GM18870 (cell line): ENCODE data around the gene RAB27A.

ENCODE experiments used
- ATAC-seq: cut with Tn5 transposase; IDR thresholded peaks from one replicate; pipeline ENCODE4 v1.9.1; 2021; ENCODE audit warnings: moderate library complexity; ENCODE audit not compliant: unreplicated experiment

Gene RAB27A

DNA sequence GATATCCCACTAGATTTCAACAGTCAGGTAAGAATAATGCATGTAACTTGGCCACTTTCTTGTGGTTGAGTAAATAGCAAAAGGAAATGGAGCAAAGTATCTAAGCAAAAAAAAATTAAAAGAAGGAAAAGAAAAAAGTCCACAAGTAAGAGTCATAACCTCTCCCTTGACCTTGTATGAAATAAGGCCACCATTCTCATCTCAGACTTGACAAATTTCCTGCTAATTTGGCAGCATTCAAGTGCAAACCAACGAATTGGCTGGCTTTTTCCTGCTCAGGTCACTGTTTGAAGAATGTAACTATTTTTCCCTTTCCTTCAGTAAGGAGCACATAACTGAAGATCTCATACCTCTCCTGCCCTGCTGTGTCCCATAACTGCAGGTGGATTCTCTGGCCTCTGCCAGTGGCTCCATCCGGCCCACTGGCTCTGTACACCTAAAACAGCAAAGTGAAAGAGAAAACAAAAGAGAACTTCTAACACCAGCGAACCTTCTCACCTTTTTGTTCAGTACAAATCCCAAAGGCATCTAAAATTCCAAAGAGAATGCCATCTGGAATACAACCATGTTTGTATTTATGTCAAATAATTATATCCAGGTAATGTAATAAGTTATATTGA lies 59.5 kb downstream of the RAB27A start:
- ATAC-seq: no peak

DNA sequence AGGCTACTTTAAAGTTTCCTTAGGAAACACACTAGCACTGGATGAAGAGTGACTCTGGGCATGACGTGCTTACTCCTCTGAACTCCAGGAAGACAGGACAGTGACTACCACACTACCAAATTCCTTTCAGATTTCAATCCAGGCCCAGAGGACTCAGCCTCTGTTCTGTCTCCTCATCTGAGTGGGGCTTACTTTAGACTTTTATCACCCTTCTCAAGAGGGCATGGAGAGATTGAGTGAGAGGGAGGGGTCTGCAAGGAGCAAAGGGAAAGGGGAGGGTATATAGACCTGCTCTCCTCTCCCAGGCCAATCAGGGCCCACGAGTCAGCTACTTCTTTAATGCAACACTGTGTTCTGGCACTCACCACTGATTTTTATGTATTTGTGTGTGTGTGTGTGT lies 63.5 kb downstream of the RAB27A start:
- no peak for ATAC-seq

DNA sequence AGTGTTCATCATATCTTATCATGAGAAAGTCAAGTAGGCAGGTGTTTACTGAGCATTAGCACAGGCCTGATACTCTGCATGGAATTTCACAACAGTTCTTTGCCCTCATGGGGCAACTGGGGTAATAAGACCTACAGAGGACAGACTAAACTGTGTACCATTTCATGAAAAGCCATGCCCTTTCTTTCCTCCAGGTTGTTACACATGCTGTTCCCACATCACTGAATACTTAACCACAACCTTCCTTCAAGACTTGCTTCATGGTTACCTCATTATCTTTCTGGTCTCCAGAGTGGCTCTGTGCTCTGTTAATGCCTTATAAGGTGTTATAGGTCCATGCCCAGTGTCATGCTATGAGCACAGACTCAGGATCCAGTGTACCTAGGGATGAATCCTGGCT lies 64.7 kb downstream of the RAB27A start:
- peak; percentile 30 for ATAC-seq

DNA sequence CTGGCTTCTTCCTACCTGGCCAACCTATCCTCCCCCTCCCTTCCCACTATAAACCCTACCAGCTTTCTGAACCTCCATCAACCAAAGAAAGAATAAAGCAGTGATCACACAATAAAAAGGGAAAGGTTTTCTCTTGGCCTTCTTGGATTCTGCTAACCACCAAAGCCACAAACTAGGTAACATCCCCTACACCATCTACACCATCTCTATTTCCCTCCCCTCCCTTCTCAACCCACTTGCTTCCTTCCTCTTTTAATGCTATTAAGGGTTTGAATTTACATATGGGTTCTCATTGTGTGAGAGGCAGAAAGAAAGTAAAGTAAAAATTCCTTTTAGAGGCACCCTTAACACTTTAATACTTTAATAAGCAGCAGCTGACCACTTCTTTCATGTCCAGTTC lies 67.0 kb downstream of the RAB27A start:
- peak; percentile 63 for ATAC-seq

DNA sequence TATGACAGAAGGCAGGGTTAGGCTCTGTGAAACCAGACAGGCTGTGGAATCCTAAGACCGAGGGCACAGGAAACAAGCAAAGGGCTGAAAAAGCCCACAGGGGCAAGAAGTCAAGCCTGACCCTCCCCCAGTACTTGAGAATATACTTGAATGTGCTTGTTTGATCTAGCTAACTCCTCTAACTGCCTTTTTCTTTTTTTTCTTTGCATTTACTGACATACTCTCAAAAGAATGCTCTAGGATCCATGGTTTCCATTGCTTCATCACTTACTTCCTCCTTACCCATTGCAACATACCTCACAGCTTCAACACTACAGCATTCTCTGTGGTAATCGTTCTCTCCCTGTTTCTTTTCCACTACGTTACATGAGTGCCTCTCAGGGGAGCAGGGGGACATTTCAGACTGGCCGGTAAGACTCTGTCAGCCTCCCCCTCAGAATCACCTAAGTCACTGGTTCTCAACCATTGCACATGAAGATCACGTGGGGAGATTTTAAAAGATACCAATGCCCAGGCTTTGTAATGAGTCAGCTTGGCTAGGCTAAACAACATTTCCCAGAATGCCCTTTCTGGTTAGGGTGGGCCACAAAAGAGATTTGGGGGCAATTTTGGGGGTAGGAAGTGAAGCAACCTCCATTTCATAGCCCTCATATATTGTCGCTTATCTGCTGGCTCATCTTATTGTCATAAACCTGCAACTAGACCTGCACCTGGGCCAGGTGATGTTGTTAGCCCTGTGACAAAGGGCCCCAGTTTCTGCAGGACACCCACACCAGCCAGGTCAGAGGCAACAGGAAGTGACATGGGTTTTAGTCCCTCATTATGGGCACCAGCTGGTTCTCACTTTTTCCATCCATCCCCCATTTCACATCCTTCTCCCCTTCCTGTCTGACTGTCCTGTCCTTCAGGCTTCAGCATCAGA lies 68.3 kb downstream of the RAB27A start:
- peak; percentile 41 for ATAC-seq

DNA sequence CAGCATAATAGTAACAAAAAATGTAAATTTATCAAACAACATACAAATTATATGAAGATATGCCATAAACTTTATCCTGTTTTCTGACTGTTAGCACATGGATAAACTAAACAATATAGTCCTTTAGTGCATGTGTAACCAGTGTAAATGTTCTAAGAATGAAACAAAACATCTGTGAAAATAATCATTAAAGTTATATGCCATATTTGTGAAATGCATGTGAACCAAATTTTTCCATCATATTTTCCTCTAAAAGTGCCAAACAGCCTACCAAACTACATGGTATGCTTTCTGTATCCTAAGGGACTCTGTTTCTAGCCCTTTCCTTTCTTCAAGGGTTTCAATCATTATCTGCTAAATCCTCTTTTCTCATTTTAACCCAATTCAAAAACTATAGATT lies 69.0 kb downstream of the RAB27A start:
- ATAC-seq: no peak

DNA sequence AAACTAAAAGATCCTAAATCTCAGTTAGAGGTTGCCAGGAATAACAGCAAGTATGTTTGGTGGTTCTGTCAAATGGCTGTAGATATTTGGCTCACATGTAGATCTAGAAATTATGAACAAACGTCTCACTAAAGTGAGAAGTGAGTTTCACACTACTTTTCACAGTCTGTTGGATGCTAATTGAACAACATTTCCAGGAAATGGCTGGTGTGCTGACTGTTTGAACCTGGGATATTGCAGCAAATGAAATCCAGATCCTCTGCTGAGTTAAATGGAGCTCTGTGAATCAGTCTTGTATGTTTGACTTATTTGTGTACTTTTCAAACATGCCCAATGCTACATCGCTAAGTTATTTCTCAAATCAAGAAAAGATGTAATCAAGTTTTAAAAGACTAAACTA lies 71.6 kb downstream of the RAB27A start:
- no peak for ATAC-seq

DNA sequence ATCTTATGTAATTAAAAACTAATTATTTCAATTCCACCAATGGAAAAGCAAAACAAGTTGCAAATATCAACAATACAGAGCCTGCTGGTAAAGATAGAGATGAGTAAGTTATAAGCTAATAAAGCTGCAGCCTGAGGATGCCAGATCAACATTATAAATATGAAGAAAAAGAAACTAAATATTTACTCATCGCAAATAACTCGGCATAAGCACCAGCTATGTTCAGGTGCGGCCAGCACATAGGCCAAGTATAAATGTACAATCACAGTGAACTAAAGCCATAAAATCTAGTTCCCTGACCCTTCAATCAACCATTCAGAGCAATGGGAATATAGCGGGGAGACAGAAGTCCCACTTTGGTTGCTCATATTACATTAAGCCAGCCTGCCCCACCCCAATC lies 85.1 kb downstream of the RAB27A start:
- ATAC-seq: no peak

DNA sequence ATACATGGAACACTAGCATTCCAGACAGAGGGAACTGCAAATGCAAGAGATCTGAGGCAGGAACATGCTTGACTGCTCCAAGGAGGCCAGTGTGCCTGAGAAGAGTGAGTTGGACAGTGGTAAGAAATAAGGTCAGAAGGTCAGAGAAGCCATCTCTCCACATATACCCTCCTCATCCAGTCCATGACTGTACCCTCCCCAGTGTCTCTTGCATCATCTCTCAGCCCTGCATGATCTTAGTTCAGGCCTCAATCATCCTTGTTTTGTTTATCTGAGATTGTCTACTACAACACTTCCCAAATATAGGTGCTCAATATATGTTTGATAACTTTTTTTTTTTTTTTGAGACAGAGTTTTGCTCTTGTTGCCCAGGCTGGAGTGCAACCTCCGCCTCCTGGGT lies 87.4 kb downstream of the RAB27A start:
- ATAC-seq: no peak

DNA sequence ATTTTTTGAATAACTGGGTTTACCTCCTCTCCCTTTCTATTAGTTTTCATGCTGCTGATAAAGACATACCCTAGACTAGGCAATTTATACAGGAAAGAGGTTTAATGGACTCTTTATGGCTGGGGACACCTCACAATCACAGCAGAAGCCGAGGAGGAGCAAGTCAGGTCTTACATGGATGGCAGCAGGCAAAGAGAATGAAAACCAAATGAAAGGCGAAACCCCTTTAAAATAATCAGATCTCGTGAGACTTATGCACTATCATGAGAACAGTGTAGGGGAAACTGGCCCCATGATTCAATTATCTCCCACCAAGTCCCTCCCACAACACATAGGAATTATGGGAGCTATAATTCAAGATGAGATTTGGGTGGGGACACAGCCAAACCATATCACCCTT lies 90.9 kb downstream of the RAB27A start:
- no peak for ATAC-seq

DNA sequence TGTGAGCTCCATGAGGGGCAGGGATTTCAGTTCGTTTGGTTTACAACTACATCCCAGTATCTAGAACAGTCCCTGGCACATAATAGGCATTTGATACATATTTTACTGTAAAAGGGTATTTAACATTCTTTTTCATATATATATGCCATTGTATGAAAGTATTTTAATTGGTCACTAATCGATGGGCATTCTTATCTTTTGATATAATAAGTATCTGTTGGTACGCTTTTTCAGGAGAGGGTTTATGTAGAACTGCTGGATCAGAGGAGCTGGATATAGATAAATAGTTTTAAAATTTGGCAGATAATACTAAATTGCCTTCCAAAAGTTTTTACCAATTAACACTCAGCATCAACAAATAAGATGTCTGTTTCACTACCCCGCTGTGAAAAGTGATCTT lies 91.9 kb downstream of the RAB27A start:
- no peak for ATAC-seq

DNA sequence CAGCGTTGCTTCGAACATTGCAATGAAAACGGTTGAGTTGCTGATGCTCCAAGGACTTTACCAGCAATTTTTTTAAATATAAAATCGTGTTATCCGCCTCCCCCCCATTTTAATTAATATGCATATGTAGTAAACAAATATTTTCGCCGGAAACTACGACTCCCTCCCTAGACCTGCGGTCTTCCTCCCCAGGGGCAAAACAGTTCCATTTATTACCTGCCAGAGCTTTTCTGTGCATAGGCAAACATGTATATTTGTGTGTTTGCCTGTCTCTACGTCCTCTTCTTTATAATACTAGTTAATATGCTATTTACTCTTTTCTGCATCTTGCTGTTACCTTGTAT lies 92.3 kb downstream of the RAB27A start:
- ATAC-seq: peak; percentile 2

DNA sequence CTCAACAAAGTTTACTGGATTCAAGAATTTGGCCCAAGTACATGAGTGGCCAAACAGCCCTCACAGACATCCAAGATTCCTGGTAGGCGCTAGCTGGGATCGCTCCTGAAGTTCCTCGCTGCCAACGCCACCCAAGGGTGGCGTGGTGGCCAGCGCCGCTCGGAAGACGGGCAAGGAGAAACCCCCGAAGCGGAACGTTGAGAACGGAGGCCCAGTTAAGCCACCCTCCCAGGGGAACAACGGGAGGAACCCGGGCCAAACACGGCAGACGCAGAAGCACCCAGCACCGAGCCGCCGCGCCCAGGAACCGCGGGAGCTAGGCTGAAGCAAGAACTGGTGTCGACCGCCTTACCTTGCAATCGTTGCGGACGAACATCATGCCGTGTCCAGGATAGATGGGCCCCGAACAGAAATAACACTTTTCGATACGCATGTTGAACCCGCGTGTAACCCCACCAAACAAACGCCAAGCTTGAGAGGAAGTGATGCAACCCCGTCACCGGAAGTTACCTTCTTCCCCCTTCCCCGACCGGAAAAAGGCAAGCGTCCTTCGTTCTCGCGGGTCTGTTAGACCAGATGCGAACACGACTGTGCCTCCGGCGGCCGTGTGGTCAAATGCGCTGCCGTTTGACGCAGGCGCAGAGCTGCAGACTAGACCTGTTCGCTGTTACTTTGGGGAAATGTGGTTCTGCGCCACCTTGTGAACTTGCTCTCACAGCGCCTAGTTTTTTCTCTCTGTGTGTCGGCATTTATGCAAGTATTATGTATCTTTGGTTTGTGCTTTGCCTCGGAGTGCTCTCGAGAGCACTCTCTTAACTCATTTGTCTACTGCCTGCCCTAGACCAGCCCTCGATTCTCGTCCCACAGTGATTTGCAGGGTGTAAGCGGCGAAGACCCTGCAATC lies 92.9 kb downstream of the RAB27A start, which contains the start of gene RSL24D1:
Gene RSL24D1, minus strand, starts transcription at position 484 of the 904 bp plus-strand sequence. Its CDS starts 51 bp downstream, at position 433.
- peak; percentile 96 for ATAC-seq

DNA sequence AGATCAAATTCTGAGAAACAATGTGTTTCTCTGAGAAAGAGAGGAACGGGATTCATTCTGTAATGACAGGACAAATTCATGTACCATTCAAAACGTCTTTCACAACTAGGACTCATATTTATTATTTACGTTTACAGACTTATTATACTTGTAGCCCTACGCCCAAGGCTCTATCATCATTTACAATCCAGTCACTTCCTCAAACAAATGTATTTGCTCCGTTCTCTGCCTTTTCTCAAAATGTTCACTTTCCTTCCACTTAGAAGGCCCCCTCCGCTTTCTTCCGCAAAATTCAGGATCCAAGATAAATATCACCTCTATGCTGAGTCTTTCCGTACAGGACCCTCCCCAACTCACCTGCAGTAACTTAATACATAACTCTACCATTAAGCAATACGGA lies 93.6 kb downstream of the RAB27A start:
- ATAC-seq: no peak

DNA sequence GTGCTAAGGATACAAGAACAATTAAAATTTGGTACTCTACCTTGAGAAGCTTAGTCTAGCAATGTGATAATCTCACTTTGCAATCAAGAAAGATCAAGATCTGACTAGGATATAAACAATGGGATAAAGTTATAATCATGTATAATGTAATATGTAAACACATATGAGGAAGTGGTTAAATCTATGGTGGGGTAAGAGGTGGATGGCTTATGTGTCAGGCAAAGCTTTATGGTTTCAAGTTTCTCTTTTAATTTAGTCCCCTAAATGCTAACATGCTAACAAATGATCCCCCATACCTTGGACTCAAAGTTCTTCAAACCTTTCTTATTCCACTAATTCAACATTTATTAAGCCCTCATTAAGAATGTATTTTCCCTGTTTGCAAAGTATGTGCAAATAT lies 95.4 kb downstream of the RAB27A start:
- ATAC-seq: no peak

DNA sequence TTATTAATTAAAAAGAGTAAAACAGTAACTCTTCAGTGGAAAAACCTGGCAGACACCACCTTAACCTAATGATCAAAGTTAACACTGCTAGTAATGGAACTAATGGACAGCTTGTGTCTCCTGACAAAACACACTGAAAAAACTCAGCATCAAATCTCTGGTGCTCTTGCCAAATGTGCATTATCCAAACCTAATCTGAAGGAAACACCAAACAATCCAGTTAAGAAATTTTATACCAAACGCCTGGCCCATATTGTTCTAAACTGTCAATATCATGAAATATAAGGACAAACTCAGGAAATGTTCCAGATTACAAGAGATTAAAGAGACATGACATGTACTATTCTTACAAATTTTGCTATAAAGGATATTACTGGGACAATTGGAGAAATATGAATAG lies 103.3 kb downstream of the RAB27A start:
- ATAC-seq: no peak

DNA sequence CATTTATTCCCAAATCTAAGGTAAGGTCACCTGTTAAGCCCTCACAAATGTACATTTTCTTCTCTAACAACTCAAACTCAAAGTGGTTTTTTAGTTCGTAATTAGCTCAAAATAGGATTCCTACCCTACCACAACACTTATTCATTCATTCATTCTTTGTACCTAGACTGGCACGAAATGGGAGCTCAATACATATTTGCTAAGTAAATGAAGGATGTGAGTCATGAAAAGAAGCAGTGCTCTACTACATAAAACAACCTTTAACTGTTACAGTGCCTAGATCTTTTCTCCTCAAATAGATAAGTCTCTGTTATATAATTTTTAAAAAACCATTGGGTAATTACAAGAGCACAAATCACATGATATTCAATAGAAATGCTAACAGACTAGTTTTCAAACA lies 105.9 kb downstream of the RAB27A start:
- ATAC-seq: no peak

DNA sequence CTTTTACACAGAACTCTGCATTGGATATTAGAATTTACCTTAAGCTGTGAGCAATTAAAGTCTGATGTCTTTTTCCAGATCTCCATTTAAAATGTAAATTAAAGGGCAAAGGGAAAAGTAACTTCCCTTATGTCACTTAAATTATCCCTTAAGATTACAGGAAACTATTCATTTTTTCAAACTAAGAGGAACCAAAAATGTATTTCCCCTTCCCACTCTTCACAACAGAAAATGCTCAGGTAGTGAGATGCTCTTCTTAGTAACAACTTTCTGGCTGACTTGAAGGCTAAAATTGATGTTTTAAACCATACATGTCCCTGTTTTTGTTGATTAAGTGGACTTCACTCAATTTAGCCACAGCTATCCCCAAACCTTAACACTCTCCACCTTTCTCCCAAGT lies 110.5 kb downstream of the RAB27A start:
- ATAC-seq: no peak

DNA sequence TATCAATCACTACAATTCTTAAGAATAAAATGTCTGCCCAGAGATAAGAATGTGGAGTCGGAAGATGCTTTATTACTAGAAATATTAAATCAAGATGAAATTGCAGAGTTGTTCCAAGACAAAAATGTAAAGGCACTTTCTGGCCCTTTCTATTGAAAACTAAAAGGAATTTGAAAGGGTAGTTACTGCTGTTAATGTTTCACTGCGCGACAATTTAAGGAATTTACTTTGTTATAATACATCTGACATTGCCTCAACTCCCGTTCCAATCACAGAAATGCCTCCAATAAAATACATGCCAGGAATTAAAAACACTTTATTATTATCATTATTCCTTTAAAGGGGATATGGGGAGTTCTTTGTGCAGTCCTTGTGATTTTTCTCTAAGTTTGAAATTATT lies 119.3 kb downstream of the RAB27A start:
- ATAC-seq: no peak

DNA sequence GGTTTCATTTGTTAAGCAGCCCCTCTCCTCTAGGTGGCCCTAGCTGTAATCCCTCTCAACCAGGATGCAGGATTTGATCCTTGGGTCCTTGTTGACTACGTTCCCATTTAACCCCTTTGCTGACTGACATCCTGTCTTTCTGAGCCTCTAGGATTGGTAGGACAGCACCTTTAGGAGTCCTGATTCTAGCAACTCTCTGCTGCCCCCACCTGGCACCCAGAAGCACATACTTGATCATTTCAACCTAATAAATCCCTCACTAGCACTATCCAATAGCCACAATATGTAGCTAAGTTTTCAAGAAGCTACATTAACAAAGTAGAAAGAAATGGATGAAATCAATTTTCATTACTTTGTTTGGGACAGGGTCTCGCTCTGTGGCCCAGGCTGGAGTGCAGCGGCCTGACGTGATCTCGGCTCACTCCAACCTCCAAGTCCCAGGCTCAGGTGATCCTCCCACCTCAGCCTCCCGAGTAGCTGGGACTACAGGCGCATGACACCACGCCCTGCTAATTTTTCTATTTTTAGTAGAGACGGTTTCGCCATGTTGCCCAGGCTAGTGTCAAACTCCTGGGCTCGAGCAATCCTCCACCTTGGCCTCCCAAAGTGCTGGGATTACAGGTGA lies 121.2 kb downstream of the RAB27A start:
- ATAC-seq: peak; percentile 96

DNA sequence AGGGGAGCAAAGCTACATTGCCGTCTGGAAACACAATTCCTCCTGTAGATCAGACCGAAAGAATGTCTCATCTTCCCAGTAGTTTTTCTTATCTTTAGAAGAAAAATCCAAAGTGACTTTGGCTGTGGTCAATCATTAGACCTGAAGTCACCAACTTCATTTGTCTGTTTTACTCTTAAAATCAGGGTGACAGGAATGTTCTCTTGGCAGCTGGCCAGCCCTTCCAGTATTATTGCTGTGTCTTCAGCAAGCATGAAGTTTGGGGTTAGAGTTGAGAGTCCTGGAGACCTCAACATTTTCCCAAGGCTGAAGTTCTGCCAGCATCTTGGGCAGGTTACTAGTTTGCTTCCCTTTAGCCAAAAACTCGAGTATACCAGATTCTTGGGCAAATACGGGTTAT lies 125.3 kb downstream of the RAB27A start:
- ATAC-seq: no peak
